ENCODE measurements around the gene FGF18. TPM values are rescaled to one million over a fixed set of nuclear protein-coding genes. Genes with fewer than 3 reads are reported as not detected.
"Not testable (repeated sequence)": the region's sequence is repeated elsewhere in the genome, so short reads cannot be mapped to it uniquely, and the experiment has no call there.

Gene FGF18
- polyA plus RNA-seq, 12 donors: 8.3 to 23.9 (median 14.8) TPM; not detected in 1

GRCh38 chr5:171494452-171495121 is 75.1 kb downstream of the FGF18 start:
- peak; percentile 83 for DNase-seq

DNA sequence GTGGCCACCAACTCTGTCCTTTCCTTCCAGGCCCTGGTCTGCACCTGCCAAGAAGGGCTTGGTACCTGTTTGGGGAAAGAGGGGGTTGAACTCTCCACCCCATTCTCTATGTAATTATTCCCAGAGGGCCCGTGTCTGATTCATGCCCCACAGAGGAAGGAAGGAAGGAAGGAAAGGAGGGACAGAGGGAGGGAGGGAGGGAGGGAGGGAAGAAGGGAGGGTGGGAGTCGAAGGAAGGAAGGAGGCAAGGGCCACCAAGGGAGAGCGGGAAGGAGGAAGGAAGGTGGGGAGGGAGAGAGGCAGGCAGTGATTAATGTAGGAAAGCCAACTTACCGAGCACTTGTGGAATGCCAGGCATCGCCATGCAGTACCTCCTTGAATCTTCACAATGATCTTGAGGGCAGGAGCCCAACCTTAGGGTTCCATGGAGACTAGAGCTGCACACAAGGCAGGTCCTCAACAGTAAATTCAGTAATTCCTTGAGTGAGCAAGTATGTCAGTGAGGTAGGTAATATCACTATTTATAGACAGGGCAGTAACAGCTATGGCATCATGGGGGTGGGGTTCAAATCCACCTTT is 75.8 kb downstream of the FGF18 start:
- DNase-seq: no peak

GRCh38 chr5:171496456-171496855 is 77.0 kb downstream of the FGF18 start:
- no peak for DNase-seq

GRCh38 chr5:171497494-171497893 is 78.0 kb downstream of the FGF18 start:
- DNase-seq: not testable (repeated sequence)

GRCh38 chr5:171498166-171498565 is 78.7 kb downstream of the FGF18 start:
- DNase-seq: no peak

GRCh38 chr5:171499611-171500010 is 80.2 kb downstream of the FGF18 start:
- DNase-seq: no peak

DNA sequence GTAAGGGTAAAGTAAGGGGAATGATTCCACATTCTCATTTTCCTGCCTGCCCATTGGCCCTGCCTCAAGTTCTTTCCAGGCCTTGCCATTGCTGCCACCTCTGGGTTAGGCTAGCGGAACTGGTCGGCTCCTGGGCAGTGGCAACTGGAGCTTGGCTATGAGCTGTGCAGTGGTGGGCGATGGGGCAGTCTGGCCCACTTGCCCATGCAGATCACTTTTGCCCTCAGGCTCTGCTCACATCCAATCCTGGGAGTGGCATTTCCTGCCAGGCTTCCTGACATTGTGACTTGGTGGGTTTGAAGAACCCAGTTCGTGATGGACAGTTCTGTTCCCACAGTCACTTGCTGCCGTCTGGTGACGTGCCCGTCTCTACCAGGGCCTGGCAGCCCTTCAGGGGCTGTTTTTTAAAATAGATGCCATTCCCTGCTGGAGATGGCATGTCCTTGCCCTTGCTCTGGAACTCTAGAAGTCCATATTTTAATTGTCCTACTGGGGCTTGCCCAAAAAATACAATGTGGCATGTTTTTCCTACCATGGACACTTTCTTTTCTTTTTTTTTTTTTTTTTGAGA is 86.1 kb downstream of the FGF18 start:
- DNase-seq: no peak

DNA sequence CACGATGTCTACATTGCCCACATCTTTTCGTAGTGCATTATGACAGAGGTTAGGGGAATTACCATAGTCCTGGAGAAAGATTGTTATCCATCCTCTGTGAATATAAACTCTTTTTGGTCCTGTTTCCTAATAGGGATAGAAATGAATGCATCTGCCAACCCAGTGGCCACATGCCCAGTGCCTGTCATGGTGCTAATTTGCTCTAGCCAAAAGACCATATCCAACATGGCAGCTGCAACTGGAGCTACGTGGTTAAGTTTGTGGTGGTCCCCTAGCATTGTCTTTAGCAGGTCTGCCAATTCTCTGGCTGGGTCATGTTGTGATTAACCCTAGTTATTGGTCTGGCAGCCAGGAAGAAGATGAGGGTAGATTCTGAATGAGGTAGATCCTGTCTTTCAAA is 87.5 kb downstream of the FGF18 start:
- DNase-seq: no peak

Other genes starting within 250 kb of the FGF18 start
- gene TLX3, start 110.4 kb upstream of the FGF18 start, polyA plus RNA-seq (ENCODE audit: insufficient read length in 12 of 12): not detected
- gene NPM1, start 31.8 kb upstream of the FGF18 start, polyA plus RNA-seq (ENCODE audit: insufficient read length in 12 of 12): 1,000 to 10,000 TPM in 7 of 12 donors, 100 to 1,000 TPM in 4, not detected in 1; 843 to 2,427 (median 1,145) TPM